ENCODE results near the gene NRM. TPM values are rescaled to one million over a fixed set of nuclear protein-coding genes. Genes with fewer than 3 reads are reported as not detected.
"Not testable (repeated sequence)": the region's sequence is repeated elsewhere in the genome, so short reads cannot be mapped to it uniquely, and the experiment has no call there.

Gene NRM
- total RNA-seq, 2 donors from 2014 or later: 2.6 to 5.2 TPM

- peak; percentile 78 to 88 (median 84) for DNase-seq
- H3K36me3 ChIP-seq (replicated peaks in 1 of 2; ENCODE audit: insufficient read depth in 1 of 2, low read depth in 2 of 2): peaks cover 9 to 24% of the 10 kb centered on the region in 2 donors
- 24 to 27% methylated on average over 27 of the region's 27 CpGs for WGBS, 2 donors
- H3K4me1 ChIP-seq: peaks cover 50% of the 10 kb centered on the region
- H3K9me3 ChIP-seq: no peaks in the 10 kb centered on the region
- intact Hi-C loops (cut with DNase I): no loop called here
- ATAC-seq: peak; percentile 8
- no peaks in the 10 kb centered on the region for H3K27me3 ChIP-seq
- TF ChIP-seq CTCF (IDR thresholded peaks at IDR 0.05) (peak; percentile 90 to 98 (median 95)), POLR2A (IDR thresholded peaks at IDR 0.05) (no peak)
- H3K4me3 ChIP-seq: peak overlapping the region in 1 of 2 donors; percentile 42
- H3K27ac ChIP-seq: peak overlapping the region; percentile 90 to 97 (median 90)
Measured at GRCh38 chr6:30722280-30723112, 31.7 kb upstream of the NRM start.

GRCh38 chr6:30722025-30722279, 31.2 kb upstream of the NRM start:
- intact Hi-C loops (cut with DNase I); H3K27me3 ChIP-seq; DNase-seq; ATAC-seq; H3K9me3 ChIP-seq: not testable (repeated sequence)
- 18 to 52% methylated on average over 10 of the region's 10 CpGs for WGBS, 2 donors
- H3K4me3 ChIP-seq: peak overlapping the region; percentile 2 to 42
- peak overlapping the region; percentile 90 to 97 (median 90) for H3K27ac ChIP-seq
- H3K4me1 ChIP-seq: peaks cover 50% of the 10 kb centered on the region
- peaks cover 9 to 20% of the 10 kb centered on the region in 2 donors for H3K36me3 ChIP-seq (replicated peaks in 1 of 2; ENCODE audit: insufficient read depth in 1 of 2, low read depth in 2 of 2)

- TF ChIP-seq POLR2A (IDR thresholded peaks at IDR 0.05): peak in 2 of 3 donors; percentile 37 to 39
- TF ChIP-seq CTCF (IDR thresholded peaks at IDR 0.05): peak; percentile 32 to 79 (median 61)
- no peaks in the 10 kb centered on the region for H3K9me3 ChIP-seq
- no peaks in the 10 kb centered on the region for H3K27me3 ChIP-seq
- intact Hi-C loops (cut with DNase I): no loop called here
- H3K36me3 ChIP-seq (replicated peaks in 1 of 2; ENCODE audit: insufficient read depth in 1 of 2, low read depth in 2 of 2): peaks cover 9 to 19% of the 10 kb centered on the region in 2 donors
- DNase-seq (peak; percentile 91 to 93 (median 92)), ATAC-seq (peak; percentile 60)
- 3 to 12% methylated on average over 29 to 71 of the region's 71 CpGs for WGBS, 2 donors
- peaks cover 55% of the 10 kb centered on the region for H3K4me1 ChIP-seq
- H3K27ac ChIP-seq: peak overlapping the region; percentile 90 to 97 (median 90)
- peak overlapping the region; percentile 80 to 86 for H3K4me3 ChIP-seq
Measured at GRCh38 chr6:30721198-30722024, 30.6 kb upstream of the NRM start.

- DNase-seq (peak; percentile 69 to 79 (median 72)), ATAC-seq (no peak)
- no peaks in the 10 kb centered on the region for H3K27me3 ChIP-seq
- peaks cover 9 to 19% of the 10 kb centered on the region in 2 donors for H3K36me3 ChIP-seq (replicated peaks in 1 of 2; ENCODE audit: insufficient read depth in 1 of 2, low read depth in 2 of 2)
- no peaks in the 10 kb centered on the region for H3K9me3 ChIP-seq
- H3K27ac ChIP-seq: peak overlapping the region; percentile 90 to 97 (median 90)
- TF ChIP-seq POLR2A (IDR thresholded peaks at IDR 0.05) (no peak), CTCF (IDR thresholded peaks at IDR 0.05) (no peak)
- 0% methylated on average over 24 to 29 of the region's 29 CpGs for WGBS, 2 donors
- intact Hi-C loops (cut with DNase I): no loop called here
- H3K4me3 ChIP-seq: peak overlapping the region; percentile 80 to 86
- peaks cover 60% of the 10 kb centered on the region for H3K4me1 ChIP-seq
Measured at GRCh38 chr6:30720738-30721197, 30.0 kb upstream of the NRM start.

Measured in body of pancreas (tissue), 4 donors.